ENCODE data around the gene ATP1A4. TPM values are rescaled to one million over a fixed set of nuclear protein-coding genes. Genes with fewer than 3 reads are reported as not detected.

ATP1A4 gene
- total and polyA plus RNA-seq, 2 donors (not counting 1 experiment from before 2014, with no cell fraction given), result not detected

- no peak overlapping the region for H2AFZ ChIP-seq (ENCODE audit: low read length)
- H3K27me3 ChIP-seq (ENCODE audit: control insufficient read depth, insufficient read depth, low read length), result no peaks in the 10 kb centered on the region
- peaks cover 13% of the 10 kb centered on the region for H3K36me3 ChIP-seq (ENCODE audit: control insufficient read depth, insufficient read depth, low read length)
- H3K4me1 ChIP-seq (ENCODE audit: control insufficient read depth, extremely low read depth, insufficient read depth, low read length), result peaks cover 9% of the 10 kb centered on the region
- no peaks in the 10 kb centered on the region for H4K20me1 ChIP-seq (ENCODE audit: control insufficient read depth, extremely low read depth, insufficient read depth, low read length)
- H3K9ac ChIP-seq (ENCODE audit: insufficient read depth, low read length), result no peak overlapping the region
- no peak overlapping the region for H3K4me3 ChIP-seq (replicated peaks in 1 of 4; ENCODE audit: control extremely low read depth in 1 of 4, insufficient read depth in 1 of 4, low read depth in 3 of 4, low read length in 4 of 4)
- TF ChIP-seq CTCF (conservative IDR thresholded peaks at IDR 0.05 in 1 of 2, IDR thresholded peaks at IDR 0.05 in 1 of 2; ENCODE audit: low read depth in 1 of 2, low read length in 2 of 2), result no peak
- no peak for TF ChIP-seq EZH2 (IDR thresholded peaks at IDR 0.05; ENCODE audit: low read length, missing control alignments)
- H3K4me2 ChIP-seq (ENCODE audit: extremely low read depth, insufficient read depth, low read length), result no peak overlapping the region
- H3K27ac ChIP-seq (ENCODE audit: insufficient read depth, low read length), result no peak overlapping the region
- no peaks in the 10 kb centered on the region for H3K79me2 ChIP-seq (ENCODE audit: control insufficient read depth, insufficient read depth, low read length)
- no peaks in the 10 kb centered on the region for H3K9me3 ChIP-seq (ENCODE audit: control insufficient read depth, insufficient read depth, low read depth, low read length)
- DNase-seq (ENCODE audit: low read depth in 2 of 2), result no peak
Measured at GRCh38 chr1:160221089-160221488, 69.7 kb downstream of the ATP1A4 start.

GRCh38 chr1:160222546-160222945 is 71.1 kb downstream of the ATP1A4 start:
- Histone ChIP-seq H3K9me3 (ENCODE audit: control insufficient read depth, insufficient read depth, low read depth, low read length) (no peaks in the 10 kb centered on the region), H3K4me2 (ENCODE audit: extremely low read depth, insufficient read depth, low read length) (no peak overlapping the region), H3K4me3 (replicated peaks in 1 of 4; ENCODE audit: control extremely low read depth in 1 of 4, insufficient read depth in 1 of 4, low read depth in 3 of 4, low read length in 4 of 4) (no peak overlapping the region), H4K20me1 (ENCODE audit: control insufficient read depth, extremely low read depth, insufficient read depth, low read length) (no peaks in the 10 kb centered on the region), H2AFZ (ENCODE audit: low read length) (no peak overlapping the region), H3K9ac (ENCODE audit: insufficient read depth, low read length) (no peak overlapping the region), H3K27me3 (ENCODE audit: control insufficient read depth, insufficient read depth, low read length) (no peaks in the 10 kb centered on the region), H3K27ac (ENCODE audit: insufficient read depth, low read length) (no peak overlapping the region), H3K36me3 (ENCODE audit: control insufficient read depth, insufficient read depth, low read length) (peaks cover 16% of the 10 kb centered on the region), H3K4me1 (ENCODE audit: control insufficient read depth, extremely low read depth, insufficient read depth, low read length) (peaks cover 9% of the 10 kb centered on the region), H3K79me2 (ENCODE audit: control insufficient read depth, insufficient read depth, low read length) (no peaks in the 10 kb centered on the region)
- TF ChIP-seq EZH2 (IDR thresholded peaks at IDR 0.05; ENCODE audit: low read length, missing control alignments), result no peak
- TF ChIP-seq CTCF (conservative IDR thresholded peaks at IDR 0.05 in 1 of 2, IDR thresholded peaks at IDR 0.05 in 1 of 2; ENCODE audit: low read depth in 1 of 2, low read length in 2 of 2), result no peak
- peak in 1 of 2 donors; percentile 79 for DNase-seq (ENCODE audit: low read depth in 2 of 2)

GRCh38 chr1:160224606-160225005 is 73.2 kb downstream of the ATP1A4 start:
- no peaks in the 10 kb centered on the region for H4K20me1 ChIP-seq (ENCODE audit: control insufficient read depth, extremely low read depth, insufficient read depth, low read length)
- H3K9me3 ChIP-seq (ENCODE audit: control insufficient read depth, insufficient read depth, low read depth, low read length), result no peaks in the 10 kb centered on the region
- no peak overlapping the region for H3K9ac ChIP-seq (ENCODE audit: insufficient read depth, low read length)
- H3K79me2 ChIP-seq (ENCODE audit: control insufficient read depth, insufficient read depth, low read length), result no peaks in the 10 kb centered on the region
- H3K36me3 ChIP-seq (ENCODE audit: control insufficient read depth, insufficient read depth, low read length), result peaks cover 16% of the 10 kb centered on the region
- no peak overlapping the region for H2AFZ ChIP-seq (ENCODE audit: low read length)
- H3K27ac ChIP-seq (ENCODE audit: insufficient read depth, low read length), result no peak overlapping the region
- H3K27me3 ChIP-seq (ENCODE audit: control insufficient read depth, insufficient read depth, low read length), result no peaks in the 10 kb centered on the region
- H3K4me1 ChIP-seq (ENCODE audit: control insufficient read depth, extremely low read depth, insufficient read depth, low read length), result peaks cover 2% of the 10 kb centered on the region
- no peak for DNase-seq (ENCODE audit: low read depth in 2 of 2)
- no peak overlapping the region for H3K4me2 ChIP-seq (ENCODE audit: extremely low read depth, insufficient read depth, low read length)
- no peak overlapping the region for H3K4me3 ChIP-seq (replicated peaks in 1 of 4; ENCODE audit: control extremely low read depth in 1 of 4, insufficient read depth in 1 of 4, low read depth in 3 of 4, low read length in 4 of 4)
- no peak for TF ChIP-seq EZH2 (IDR thresholded peaks at IDR 0.05; ENCODE audit: low read length, missing control alignments)
- no peak for TF ChIP-seq CTCF (conservative IDR thresholded peaks at IDR 0.05 in 1 of 2, IDR thresholded peaks at IDR 0.05 in 1 of 2; ENCODE audit: low read depth in 1 of 2, low read length in 2 of 2)

Data from fibroblast of lung (primary cell).